HepG2 (cell line): Measurements from ENCODE around the gene JMJD8. TPM values are rescaled to one million over a fixed set of nuclear protein-coding genes. Genes with fewer than 3 reads are reported as not detected.

Experiments
- MTF2 ChIP-seq: sonication (generic); formaldehyde crosslinking; IDR thresholded peaks from 2 replicates; pipeline ENCODE4 v1.5.0; 2020; ENCODE audit warnings: missing genetic modification reagents, borderline replicate concordance
- NBN ChIP-seq: fragments of 450-650 bp; conservative IDR thresholded peaks from 2 replicates; pipeline ENCODE4 v1.6.1; 2017
- NFE2 ChIP-seq: sonication (generic); formaldehyde crosslinking; IDR thresholded peaks from 2 replicates; pipeline ENCODE4 v1.4.0; 2020; ENCODE audit warnings: missing genetic modification reagents
- NFKB2 ChIP-seq: sonication (generic); formaldehyde crosslinking; IDR thresholded peaks from 2 replicates; pipeline ENCODE4 v1.4.0; 2020; ENCODE audit warnings: missing genetic modification reagents, borderline replicate concordance
- NR2F6 ChIP-seq, 2 experiments: IDR thresholded peaks; 2 replicates each; pipeline ENCODE4 v1.6.1; 2016; ENCODE audit warnings: antibody characterized with exemption in 1 of 2, mild to moderate bottlenecking in 1 of 2
- POLR2AphosphoS2 ChIP-seq: IDR thresholded peaks from 2 replicates; pipeline ENCODE4 v1.6.1; 2011; ENCODE audit warnings: low read depth, low read length, improper control_type of control experiment
- TFDP2 ChIP-seq: sonication (generic); formaldehyde crosslinking; IDR thresholded peaks from 2 replicates; pipeline ENCODE4 v1.4.0; 2020; ENCODE audit warnings: missing genetic modification reagents
- ZBTB21 ChIP-seq: sonication (generic); formaldehyde crosslinking; IDR thresholded peaks from 2 replicates; pipeline ENCODE4 v1.4.0; 2020; ENCODE audit warnings: missing genetic modification reagents
- ZEB1 ChIP-seq: IDR thresholded peaks from 2 replicates; pipeline ENCODE4 v1.6.1; 2012; ENCODE audit warnings: mild to moderate bottlenecking, low read depth, inconsistent platforms; ENCODE audit not compliant: insufficient replicate concordance
- ZFP90 ChIP-seq: sonication (generic); formaldehyde crosslinking; IDR thresholded peaks from 2 replicates; pipeline ENCODE4 v1.8.0; 2022; ENCODE audit warnings: missing genetic modification reagents, mild to moderate bottlenecking, inconsistent platforms, borderline replicate concordance
- ZNF446 ChIP-seq: sonication (generic); formaldehyde crosslinking; IDR thresholded peaks from 2 replicates; pipeline ENCODE4 v1.5.0; 2020; ENCODE audit warnings: mild to moderate bottlenecking, missing genetic modification reagents
- ZNF543 ChIP-seq: sonication (generic); formaldehyde crosslinking; IDR thresholded peaks from 2 replicates; pipeline ENCODE4 v1.4.0; 2020; ENCODE audit warnings: mild to moderate bottlenecking, missing genetic modification reagents
- polyA plus RNA-seq, 8 experiments: library from polyadenylated mRNA; depleted of rRNA in 3 of 8; stranded (reverse) in 7 of 8; unstranded in 1 of 8; fragments of >200 nt; fragmentation: Illumina TruSeq in 4 of 8; extraction: Trizol in 4 of 8; gene quantifications; 2 replicates each; pipeline versions ENCODE4 v1.2.1 to v1.2.3, GENCODE V29; 2011 to 2016; ENCODE audit warnings: low read depth in 4 of 8, missing spikeins in 1 of 8, mixed read lengths in 1 of 8; ENCODE audit not compliant: insufficient read depth in 1 of 8
- total RNA-seq, 5 experiments: library from RNA; depleted of rRNA; stranded (reverse); fragments of >200 nt; fragmentation: Illumina TruSeq; extraction: Trizol; gene quantifications; 2 replicates each; pipeline ENCODE4 v1.2.3, GENCODE V29; 2016; ENCODE audit warnings: low read depth in 1 of 5
- TF ChIP-seq, protein P1 (sequence below): sonication (generic); formaldehyde crosslinking; IDR thresholded peaks from 2 replicates; pipeline ENCODE4 v1.4.0; 2020; ENCODE audit warnings: mild to moderate bottlenecking, missing genetic modification reagents
- TF ChIP-seq, protein P2 (sequence below): sonication (generic); formaldehyde crosslinking; conservative IDR thresholded peaks from 2 replicates; pipeline ENCODE4 v1.8.0; 2022; ENCODE audit warnings: low read depth, missing genetic modification reagents

The JMJD8 gene
- total and polyA plus RNA-seq, 2 of the 13 experiments (the other 11 are each of a cell fraction or from before 2014, with no cell fraction given): 2.6 to 11.8 TPM

GRCh38 chr16:700684-701584 is 16.8 kb upstream of the JMJD8 start (continued):
- TF ChIP-seq, protein P1, sequence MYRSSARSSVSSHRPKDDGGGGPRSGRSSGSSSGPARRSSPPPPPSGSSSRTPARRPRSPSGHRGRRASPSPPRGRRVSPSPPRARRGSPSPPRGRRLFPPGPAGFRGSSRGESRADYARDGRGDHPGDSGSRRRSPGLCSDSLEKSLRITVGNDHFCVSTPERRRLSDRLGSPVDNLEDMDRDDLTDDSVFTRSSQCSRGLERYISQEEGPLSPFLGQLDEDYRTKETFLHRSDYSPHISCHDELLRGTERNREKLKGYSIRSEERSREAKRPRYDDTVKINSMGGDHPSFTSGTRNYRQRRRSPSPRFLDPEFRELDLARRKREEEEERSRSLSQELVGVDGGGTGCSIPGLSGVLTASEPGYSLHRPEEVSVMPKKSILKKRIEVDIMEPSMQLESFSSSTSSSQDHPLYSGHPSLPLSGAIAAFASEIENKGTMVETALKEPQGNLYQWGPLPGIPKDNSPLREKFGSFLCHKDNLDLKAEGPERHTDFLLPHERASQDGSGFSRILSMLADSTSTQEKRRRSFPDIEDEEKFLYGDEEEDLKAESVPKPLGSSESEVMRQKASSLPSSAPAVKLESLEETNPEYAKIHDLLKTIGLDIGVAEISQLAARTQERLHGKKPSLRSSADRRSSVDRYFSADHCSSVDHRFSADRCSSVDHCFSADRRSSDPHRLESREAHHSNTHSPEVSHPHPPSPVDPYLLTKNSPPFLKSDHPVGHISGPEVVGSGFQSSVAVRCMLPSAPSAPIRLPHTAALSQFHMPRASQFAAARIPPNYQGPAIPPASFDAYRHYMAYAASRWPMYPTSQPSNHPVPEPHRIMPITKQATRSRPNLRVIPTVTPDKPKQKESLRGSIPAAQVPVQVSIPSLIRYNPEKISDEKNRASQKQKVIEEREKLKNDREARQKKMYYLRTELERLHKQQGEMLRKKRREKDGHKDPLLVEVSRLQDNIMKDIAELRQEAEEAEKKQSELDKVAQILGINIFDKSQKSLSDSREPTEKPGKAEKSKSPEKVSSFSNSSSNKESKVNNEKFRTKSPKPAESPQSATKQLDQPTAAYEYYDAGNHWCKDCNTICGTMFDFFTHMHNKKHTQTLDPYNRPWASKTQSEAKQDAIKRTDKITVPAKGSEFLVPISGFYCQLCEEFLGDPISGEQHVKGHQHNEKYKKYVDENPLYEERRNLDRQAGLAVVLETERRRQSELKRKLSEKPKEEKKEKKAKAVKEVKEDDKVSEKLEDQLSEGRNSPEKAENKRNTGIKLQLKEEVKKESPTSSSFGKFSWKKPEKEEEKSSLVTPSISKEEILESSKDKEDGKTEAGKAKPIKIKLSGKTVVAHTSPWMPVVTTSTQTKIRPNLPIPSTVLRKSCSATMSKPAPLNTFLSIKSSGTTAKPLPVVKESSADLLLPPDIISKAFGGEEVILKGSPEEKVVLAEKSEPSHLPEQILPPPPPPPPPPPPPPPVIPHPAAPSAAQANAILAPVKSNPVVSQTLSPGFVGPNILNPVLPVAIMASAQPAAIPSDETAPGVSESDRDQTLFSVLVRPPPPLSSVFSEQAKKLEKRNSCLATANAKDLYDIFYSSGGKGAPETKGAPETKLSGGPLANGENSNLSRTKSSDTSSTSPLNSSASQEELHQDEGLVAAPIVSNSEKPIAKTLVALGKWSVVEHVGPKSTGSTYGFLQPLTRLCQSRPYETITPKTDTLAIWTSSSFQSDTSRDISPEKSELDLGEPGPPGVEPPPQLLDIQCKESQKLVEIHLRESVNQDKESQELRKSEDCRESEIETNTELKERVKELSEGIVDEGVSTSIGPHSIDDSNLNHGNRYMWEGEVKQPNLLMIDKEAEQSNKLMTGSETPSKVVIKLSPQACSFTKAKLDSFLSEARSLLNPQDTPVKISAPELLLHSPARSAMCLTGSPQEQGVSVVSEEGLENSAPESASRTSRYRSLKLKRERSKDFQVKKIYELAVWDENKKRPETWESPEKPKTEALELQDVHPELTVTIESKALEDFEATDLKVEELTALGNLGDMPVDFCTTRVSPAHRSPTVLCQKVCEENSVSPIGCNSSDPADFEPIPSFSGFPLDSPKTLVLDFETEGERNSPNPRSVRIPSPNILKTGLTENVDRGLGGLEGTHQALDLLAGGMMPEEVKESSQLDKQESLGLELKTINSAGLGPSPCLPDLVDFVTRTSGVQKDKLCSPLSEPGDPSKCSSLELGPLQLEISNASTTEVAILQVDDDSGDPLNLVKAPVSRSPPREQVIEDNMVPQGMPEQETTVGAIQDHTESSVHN (CRISPR knock-in tag): no peak
- TF ChIP-seq NBN: no peak
- TF ChIP-seq, protein P2, sequence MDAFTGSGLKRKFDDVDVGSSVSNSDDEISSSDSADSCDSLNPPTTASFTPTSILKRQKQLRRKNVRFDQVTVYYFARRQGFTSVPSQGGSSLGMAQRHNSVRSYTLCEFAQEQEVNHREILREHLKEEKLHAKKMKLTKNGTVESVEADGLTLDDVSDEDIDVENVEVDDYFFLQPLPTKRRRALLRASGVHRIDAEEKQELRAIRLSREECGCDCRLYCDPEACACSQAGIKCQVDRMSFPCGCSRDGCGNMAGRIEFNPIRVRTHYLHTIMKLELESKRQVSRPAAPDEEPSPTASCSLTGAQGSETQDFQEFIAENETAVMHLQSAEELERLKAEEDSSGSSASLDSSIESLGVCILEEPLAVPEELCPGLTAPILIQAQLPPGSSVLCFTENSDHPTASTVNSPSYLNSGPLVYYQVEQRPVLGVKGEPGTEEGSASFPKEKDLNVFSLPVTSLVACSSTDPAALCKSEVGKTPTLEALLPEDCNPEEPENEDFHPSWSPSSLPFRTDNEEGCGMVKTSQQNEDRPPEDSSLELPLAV (CRISPR knock-in tag): peak; percentile 84; the same call in 1 of the 2 replicates
- TF ChIP-seq ZBTB21 (CRISPR knock-in tag): no peak
- peak; percentile 44; the same call in 1 of the 2 replicates for TF ChIP-seq MTF2 (CRISPR knock-in tag)
- no peak for TF ChIP-seq ZEB1
- TF ChIP-seq TFDP2 (CRISPR knock-in tag): no peak
- peak; percentile 91; the same call in 1 of the 2 replicates for TF ChIP-seq NFKB2 (CRISPR knock-in tag)
- TF ChIP-seq NFE2 (CRISPR knock-in tag): no peak
- peak; percentile 70; the same call in 1 of the 2 replicates for TF ChIP-seq ZFP90 (CRISPR knock-in tag)
- no peak for TF ChIP-seq NR2F6 (IDR thresholded peaks at IDR 0.05)
- no peak for TF ChIP-seq NR2F6 (CRISPR knock-in tag; IDR thresholded peaks at IDR 0.05)
- no peak for TF ChIP-seq POLR2AphosphoS2
- TF ChIP-seq ZNF446 (CRISPR knock-in tag): peak; percentile 97; the same call in 1 of the 2 replicates
- TF ChIP-seq ZNF543 (CRISPR knock-in tag): 0 out of 2 replicates have a peak, but pooled peaks have one; percentile 29
